ENCODE measurements around the gene MACROH2A1.

The MACROH2A1 gene

DNA sequence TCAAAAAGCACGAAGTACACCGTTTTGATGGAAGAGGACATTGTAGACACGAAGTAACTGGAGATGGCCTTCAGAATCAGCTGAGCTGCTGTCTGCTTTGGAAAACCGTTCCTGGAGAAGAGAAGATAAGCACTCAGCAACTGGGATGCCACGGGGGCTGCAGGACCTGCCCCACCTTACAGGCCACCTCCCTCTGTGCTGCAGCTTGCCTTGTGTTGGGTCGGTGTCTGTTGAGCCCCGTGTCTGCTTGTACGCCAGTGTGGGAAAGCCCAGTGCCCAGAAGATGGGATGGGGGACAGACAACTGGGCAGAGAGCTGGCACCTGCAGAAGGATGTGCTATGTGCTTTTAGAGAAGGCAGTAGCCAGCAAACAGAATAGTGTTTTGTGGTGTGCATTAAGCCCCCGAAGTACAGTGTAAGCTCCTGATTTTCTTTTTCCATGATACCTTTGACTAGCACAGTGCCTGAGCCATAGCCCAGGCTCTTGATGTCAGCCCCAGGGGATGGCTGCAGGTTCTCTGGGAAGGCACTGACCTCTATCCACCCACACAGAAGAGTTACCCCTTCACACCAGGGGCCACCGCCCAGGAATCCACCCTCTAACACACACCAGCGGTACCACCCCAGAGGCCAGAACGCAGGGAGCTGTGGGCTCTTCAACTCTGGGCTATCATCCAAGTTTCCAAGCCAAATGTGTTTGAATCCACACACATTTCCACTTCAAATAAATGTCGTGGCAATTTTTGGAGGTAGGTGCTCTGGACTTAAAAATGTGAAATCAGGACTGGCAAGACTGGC is 63.8 kb downstream of the MACROH2A1 start:
- DNase-seq (ENCODE audit: low read depth) = no peak
- H3K4me3 ChIP-seq (ENCODE audit: low read depth, low read length) = no peak overlapping the region
- TF ChIP-seq, protein P1, sequence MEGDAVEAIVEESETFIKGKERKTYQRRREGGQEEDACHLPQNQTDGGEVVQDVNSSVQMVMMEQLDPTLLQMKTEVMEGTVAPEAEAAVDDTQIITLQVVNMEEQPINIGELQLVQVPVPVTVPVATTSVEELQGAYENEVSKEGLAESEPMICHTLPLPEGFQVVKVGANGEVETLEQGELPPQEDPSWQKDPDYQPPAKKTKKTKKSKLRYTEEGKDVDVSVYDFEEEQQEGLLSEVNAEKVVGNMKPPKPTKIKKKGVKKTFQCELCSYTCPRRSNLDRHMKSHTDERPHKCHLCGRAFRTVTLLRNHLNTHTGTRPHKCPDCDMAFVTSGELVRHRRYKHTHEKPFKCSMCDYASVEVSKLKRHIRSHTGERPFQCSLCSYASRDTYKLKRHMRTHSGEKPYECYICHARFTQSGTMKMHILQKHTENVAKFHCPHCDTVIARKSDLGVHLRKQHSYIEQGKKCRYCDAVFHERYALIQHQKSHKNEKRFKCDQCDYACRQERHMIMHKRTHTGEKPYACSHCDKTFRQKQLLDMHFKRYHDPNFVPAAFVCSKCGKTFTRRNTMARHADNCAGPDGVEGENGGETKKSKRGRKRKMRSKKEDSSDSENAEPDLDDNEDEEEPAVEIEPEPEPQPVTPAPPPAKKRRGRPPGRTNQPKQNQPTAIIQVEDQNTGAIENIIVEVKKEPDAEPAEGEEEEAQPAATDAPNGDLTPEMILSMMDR (IDR thresholded peaks at IDR 0.05; ENCODE audit: insufficient read depth, low read depth, low read length, missing control alignments) = no peak

DNA sequence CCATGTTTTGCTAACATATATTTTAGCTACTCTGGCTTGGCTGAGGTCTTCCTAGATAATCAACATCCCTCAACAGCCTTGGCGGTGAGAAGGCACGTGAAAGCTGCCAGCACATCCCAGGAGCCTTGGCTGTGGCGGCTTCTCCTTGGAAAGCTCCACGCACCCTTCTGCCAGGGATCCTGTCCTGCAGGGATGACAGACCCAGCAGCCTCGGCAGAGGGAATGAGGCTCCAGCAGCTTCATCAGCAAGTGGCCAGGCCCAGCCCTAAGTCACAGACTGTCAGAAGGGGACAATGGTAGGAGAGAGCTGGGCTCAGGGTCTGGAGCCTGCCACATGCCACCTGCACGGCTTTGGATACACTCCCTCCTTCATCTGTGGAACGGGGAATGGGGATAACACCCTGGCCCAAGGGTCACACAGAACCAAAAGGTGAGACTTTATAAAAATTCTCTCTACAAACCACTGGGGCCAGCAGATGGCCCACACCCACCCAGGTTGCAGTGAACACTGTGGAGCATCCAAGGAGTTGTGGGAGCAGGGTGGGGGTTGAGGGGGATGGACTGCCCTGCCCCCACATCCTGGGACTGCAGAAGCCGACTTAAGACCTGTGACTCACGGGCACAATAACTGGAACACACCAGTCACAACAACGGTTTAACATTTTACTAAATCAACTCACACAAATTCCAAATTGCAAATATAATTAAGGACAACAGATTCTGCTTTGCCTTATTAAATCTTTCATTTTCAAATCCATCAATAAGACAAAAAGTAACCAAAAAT is 65.1 kb downstream of the MACROH2A1 start:
- no peak for DNase-seq (ENCODE audit: low read depth)
- TF ChIP-seq, protein P1 (IDR thresholded peaks at IDR 0.05; ENCODE audit: insufficient read depth, low read depth, low read length, missing control alignments) = no peak

DNA sequence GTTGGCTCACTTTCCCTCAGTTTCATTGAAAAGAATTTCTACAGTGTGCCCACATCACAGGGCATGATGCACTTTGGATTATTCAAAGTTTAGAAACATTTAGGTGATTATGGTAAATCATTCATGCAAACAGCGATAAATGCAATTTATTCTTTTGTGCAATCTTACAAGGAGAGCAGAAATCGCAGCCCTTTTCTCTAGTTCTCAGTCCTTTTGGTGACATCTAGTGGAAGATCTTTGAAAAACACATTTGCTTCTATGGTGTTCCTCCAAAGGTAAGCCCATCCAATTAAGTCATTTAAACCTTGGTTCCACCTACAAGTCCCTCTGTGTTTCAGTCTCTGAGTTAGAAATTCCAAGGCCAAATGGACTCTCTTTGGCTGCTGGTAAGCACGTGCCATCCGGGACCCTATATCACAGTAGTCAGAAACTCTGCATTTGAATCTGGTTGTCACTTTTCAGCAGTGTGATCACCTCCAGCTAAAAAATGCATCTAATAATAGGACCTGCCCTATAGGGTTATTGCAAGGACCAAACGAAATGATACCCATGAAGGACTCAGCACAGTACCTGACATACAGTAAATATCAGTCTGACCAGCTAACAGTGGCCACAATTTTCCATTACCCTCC is 66.4 kb downstream of the MACROH2A1 start:
- DNase-seq (ENCODE audit: low read depth) = peak; percentile 44
- no peak overlapping the region for H3K4me3 ChIP-seq (ENCODE audit: low read depth, low read length)
- TF ChIP-seq, protein P1 (IDR thresholded peaks at IDR 0.05; ENCODE audit: insufficient read depth, low read depth, low read length, missing control alignments) = peak; percentile 37

More for the DNA sequence above, 65.1 kb downstream of the MACROH2A1 start:
- H3K4me3 ChIP-seq (ENCODE audit: low read depth, low read length) = no peak overlapping the region

DNA sequence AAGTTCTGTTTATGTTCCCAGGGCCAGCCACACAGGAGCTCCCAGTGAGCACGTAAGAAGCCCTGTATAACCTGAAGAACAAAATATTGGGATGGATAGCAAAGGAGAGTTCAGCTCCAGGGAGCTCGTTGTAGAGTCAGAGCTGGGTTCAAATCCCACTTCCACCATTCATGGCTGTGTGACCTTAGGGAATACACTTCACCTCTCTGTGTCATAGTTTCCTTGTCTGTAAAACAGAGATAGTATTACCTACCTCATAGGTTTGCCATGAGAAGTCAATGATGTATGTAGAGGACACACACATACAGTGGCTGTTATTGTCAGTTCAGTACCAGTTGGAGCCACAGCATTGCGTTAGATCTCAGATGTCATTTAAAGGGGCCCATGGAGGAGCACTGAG is 67.4 kb downstream of the MACROH2A1 start:
- no peak for DNase-seq (ENCODE audit: low read depth)
- no peak overlapping the region for H3K4me3 ChIP-seq (ENCODE audit: low read depth, low read length)
- TF ChIP-seq, protein P1 (IDR thresholded peaks at IDR 0.05; ENCODE audit: insufficient read depth, low read depth, low read length, missing control alignments) = no peak

DNA sequence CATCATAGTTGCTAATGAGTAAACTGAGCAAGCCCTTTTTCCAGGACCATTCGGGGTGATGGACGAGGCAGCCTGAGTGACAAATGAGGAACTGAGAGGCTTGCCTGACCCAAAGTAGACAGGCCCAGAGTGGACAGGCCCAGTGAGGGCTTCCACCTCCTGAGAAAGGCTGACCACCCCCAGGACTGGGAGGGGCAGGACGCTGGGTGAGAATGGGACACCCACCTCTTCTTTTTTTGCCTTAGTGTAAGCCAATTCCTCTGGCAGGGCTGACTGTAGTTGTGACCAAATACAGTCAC is 68.3 kb downstream of the MACROH2A1 start:
- no peak overlapping the region for H3K4me3 ChIP-seq (ENCODE audit: low read depth, low read length)
- TF ChIP-seq, protein P1 (IDR thresholded peaks at IDR 0.05; ENCODE audit: insufficient read depth, low read depth, low read length, missing control alignments) = no peak
- DNase-seq (ENCODE audit: low read depth) = no peak

DNA sequence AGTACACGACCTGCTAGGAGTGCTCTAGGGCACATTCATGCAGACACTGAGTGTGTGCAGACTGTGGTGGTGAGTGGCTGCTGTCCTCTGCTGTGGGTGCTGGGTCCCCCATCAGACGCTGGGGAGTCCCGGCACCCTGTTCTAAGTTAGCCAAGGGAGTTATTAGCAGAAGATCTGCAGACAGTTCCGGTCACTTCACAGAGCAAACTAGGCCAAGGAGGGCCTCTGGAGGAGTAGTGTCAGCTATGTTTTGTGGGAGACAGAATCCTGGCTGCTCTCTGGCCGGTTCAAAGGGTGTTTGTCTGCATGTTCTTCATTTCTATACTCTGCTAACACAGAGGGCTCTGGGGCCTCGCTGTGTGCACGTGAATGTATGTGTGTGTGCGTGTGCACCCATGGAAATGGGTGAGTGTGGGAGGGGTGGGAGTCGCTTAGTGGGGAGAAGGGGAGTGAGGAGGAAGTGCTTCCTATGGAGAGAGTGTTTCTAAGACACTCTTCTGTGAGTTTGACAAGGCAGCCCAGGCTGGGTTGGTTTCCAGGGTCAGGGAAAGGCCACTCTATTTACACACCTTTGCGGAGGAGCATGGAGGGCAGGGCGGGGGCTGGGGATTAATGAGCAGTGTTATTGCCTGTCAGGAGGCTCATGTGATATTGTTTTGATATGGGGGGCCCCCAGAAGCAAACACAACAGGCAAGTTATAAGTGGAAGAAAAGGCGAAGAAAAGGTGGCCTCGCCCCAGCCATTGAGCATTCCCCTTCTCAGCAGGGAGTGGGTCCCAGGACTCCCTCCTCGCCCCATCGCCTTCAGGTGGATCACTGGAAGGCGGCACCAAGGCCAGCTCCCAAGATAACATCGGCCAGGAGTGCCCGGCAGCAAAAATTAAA is 68.9 kb downstream of the MACROH2A1 start:
- TF ChIP-seq, protein P1 (IDR thresholded peaks at IDR 0.05; ENCODE audit: insufficient read depth, low read depth, low read length, missing control alignments) = no peak
- DNase-seq (ENCODE audit: low read depth) = no peak
- no peak overlapping the region for H3K4me3 ChIP-seq (ENCODE audit: low read depth, low read length)

Measured in GM12865 (cell line).